Measurements from ENCODE around the gene GOLGA7B. TPM values are rescaled to one million over a fixed set of nuclear protein-coding genes. Genes with fewer than 3 reads are reported as not detected.

GOLGA7B gene
- total RNA-seq, 3 donors from 2014 or later (not counting 1 experiment from before 2014, with no cell fraction given) = 4.1 to 4.6 (median 4.1) TPM

- Mint-ChIP-seq H3K9me3 (no peaks in the 10 kb centered on the region), H3K36me3 (no peaks in the 10 kb centered on the region), H3K27me3 (ENCODE audit: low read depth in 2 of 2) (peaks cover 2 to 6% of the 10 kb centered on the region in 2 donors), H3K4me3 (no peak overlapping the region), H3K4me1 (no peaks in the 10 kb centered on the region), H3K27ac (no peak overlapping the region)
- intact Hi-C loops (cut with micrococcal nuclease) = no loop called here
- no peaks in the 10 kb centered on the region for H3K36me3 ChIP-seq (ENCODE audit: control insufficient read depth, insufficient read depth, low read length)
- TF ChIP-seq, protein P1, sequence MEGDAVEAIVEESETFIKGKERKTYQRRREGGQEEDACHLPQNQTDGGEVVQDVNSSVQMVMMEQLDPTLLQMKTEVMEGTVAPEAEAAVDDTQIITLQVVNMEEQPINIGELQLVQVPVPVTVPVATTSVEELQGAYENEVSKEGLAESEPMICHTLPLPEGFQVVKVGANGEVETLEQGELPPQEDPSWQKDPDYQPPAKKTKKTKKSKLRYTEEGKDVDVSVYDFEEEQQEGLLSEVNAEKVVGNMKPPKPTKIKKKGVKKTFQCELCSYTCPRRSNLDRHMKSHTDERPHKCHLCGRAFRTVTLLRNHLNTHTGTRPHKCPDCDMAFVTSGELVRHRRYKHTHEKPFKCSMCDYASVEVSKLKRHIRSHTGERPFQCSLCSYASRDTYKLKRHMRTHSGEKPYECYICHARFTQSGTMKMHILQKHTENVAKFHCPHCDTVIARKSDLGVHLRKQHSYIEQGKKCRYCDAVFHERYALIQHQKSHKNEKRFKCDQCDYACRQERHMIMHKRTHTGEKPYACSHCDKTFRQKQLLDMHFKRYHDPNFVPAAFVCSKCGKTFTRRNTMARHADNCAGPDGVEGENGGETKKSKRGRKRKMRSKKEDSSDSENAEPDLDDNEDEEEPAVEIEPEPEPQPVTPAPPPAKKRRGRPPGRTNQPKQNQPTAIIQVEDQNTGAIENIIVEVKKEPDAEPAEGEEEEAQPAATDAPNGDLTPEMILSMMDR (IDR thresholded peaks at IDR 0.05) = no peak
- H3K9me3 ChIP-seq (ENCODE audit: control insufficient read depth, insufficient read depth, low read length) = no peaks in the 10 kb centered on the region
- no peak overlapping the region for H3K27ac ChIP-seq (ENCODE audit: low read length)
- DNase-seq = no peak
- ATAC-seq = no peak
- no peak overlapping the region for H3K4me3 ChIP-seq (ENCODE audit: low read length)
- H3K27me3 ChIP-seq (ENCODE audit: control insufficient read depth, insufficient read depth, low read length) = no peaks in the 10 kb centered on the region
- no peaks in the 10 kb centered on the region for H3K4me1 ChIP-seq (ENCODE audit: control insufficient read depth, insufficient read depth, low read length)
Measured at GRCh38 chr10:97818572-97818971, 31.1 kb upstream of the GOLGA7B start.

- no peaks in the 10 kb centered on the region for H3K27me3 ChIP-seq (ENCODE audit: control insufficient read depth, insufficient read depth, low read length)
- no peaks in the 10 kb centered on the region for H3K9me3 Mint-ChIP-seq
- H3K27ac ChIP-seq (ENCODE audit: low read length) = no peak overlapping the region
- intact Hi-C loops (cut with micrococcal nuclease) = no loop called here
- no peaks in the 10 kb centered on the region for H3K36me3 Mint-ChIP-seq
- H3K9me3 ChIP-seq (ENCODE audit: control insufficient read depth, insufficient read depth, low read length) = no peaks in the 10 kb centered on the region
- no peak overlapping the region for H3K4me3 ChIP-seq (ENCODE audit: low read length)
- H3K4me1 Mint-ChIP-seq = no peaks in the 10 kb centered on the region
- H3K27ac Mint-ChIP-seq = no peak overlapping the region
- 92% methylated on average over 7 of the region's 8 CpGs for WGBS (ENCODE audit: insufficient coverage)
- no peak overlapping the region for H3K4me3 Mint-ChIP-seq
- DNase-seq (no peak), ATAC-seq (no peak)
- peaks cover 2 to 6% of the 10 kb centered on the region in 2 donors for H3K27me3 Mint-ChIP-seq (ENCODE audit: low read depth in 2 of 2)
- H3K4me1 ChIP-seq (ENCODE audit: control insufficient read depth, insufficient read depth, low read length) = no peaks in the 10 kb centered on the region
- no peaks in the 10 kb centered on the region for H3K36me3 ChIP-seq (ENCODE audit: control insufficient read depth, insufficient read depth, low read length)
- TF ChIP-seq, protein P1 (IDR thresholded peaks at IDR 0.05) = no peak
Measured at GRCh38 chr10:97820096-97820704, 29.4 kb upstream of the GOLGA7B start.

- no peak overlapping the region for H3K4me3 Mint-ChIP-seq
- Histone ChIP-seq H3K4me3 (ENCODE audit: low read length) (no peak overlapping the region), H3K36me3 (ENCODE audit: control insufficient read depth, insufficient read depth, low read length) (no peaks in the 10 kb centered on the region), H3K4me1 (ENCODE audit: control insufficient read depth, insufficient read depth, low read length) (no peaks in the 10 kb centered on the region), H3K27ac (ENCODE audit: low read length) (no peak overlapping the region), H3K9me3 (ENCODE audit: control insufficient read depth, insufficient read depth, low read length) (no peaks in the 10 kb centered on the region), H3K27me3 (ENCODE audit: control insufficient read depth, insufficient read depth, low read length) (no peaks in the 10 kb centered on the region)
- intact Hi-C loops (cut with micrococcal nuclease) = no loop called here
- peaks cover 2 to 6% of the 10 kb centered on the region in 2 donors for H3K27me3 Mint-ChIP-seq (ENCODE audit: low read depth in 2 of 2)
- TF ChIP-seq, protein P1 (IDR thresholded peaks at IDR 0.05) = no peak
- H3K9me3 Mint-ChIP-seq = no peaks in the 10 kb centered on the region
- H3K27ac Mint-ChIP-seq = no peak overlapping the region
- H3K36me3 Mint-ChIP-seq = no peaks in the 10 kb centered on the region
- H3K4me1 Mint-ChIP-seq = peaks cover 6% of the 10 kb centered on the region in 2 donors
- ATAC-seq (no peak), DNase-seq (no peak)
- WGBS (ENCODE audit: insufficient coverage) = 65% methylated on average over 8 of the region's 9 CpGs
Measured at GRCh38 chr10:97821308-97822038, 28.2 kb upstream of the GOLGA7B start.
